Smooth muscle cell (in vitro differentiated cells): ENCODE measurements around the gene RPGRIP1L. TPM values are rescaled to one million over a fixed set of nuclear protein-coding genes. Genes with fewer than 3 reads are reported as not detected.

Source experiments
- DNase-seq: peaks from one replicate; lab custom pipeline; 2025; ENCODE audit not compliant: unreplicated experiment; lab: John Stamatoyannopoulos, UW
- H2AFZ ChIP-seq: fragments of 200-600 bp; sonication (generic); 2 replicates; pipeline ENCODE4 v1.6.0; 2016; ENCODE audit warnings: antibody characterized with exemption, low read depth, mild to moderate bottlenecking
- H3F3A ChIP-seq: fragments of 200-600 bp; sonication (generic); 2 replicates; pipeline ENCODE4 v1.6.0; 2017; ENCODE audit warnings: antibody characterized with exemption, low read depth
- H3K27ac ChIP-seq: fragments of 200-600 bp; sonication (generic); 2 replicates; pipeline ENCODE4 v1.5.1; 2016; ENCODE audit warnings: low read depth, mild to moderate bottlenecking
- H3K27me3 ChIP-seq: fragments of 200-600 bp; sonication (generic); 2 replicates; pipeline ENCODE4 v1.6.1; 2016; ENCODE audit warnings: low read depth, mild to moderate bottlenecking
- H3K36me3 ChIP-seq: fragments of 200-600 bp; sonication (generic); 2 replicates; pipeline ENCODE4 v1.5.1; 2016; ENCODE audit warnings: low read depth
- H3K4me1 ChIP-seq: fragments of 200-600 bp; sonication (generic); 2 replicates; pipeline ENCODE4 v1.5.1; 2016; ENCODE audit warnings: low read depth
- H3K4me2 ChIP-seq: fragments of 200-600 bp; sonication (generic); 2 replicates; pipeline ENCODE4 v1.6.0; 2016; ENCODE audit warnings: mild to moderate bottlenecking
- H3K4me3 ChIP-seq: fragments of 200-600 bp; sonication (generic); 2 replicates; pipeline ENCODE4 v1.5.1; 2016; ENCODE audit warnings: mild to moderate bottlenecking
- H3K79me2 ChIP-seq: fragments of 200-600 bp; sonication (generic); 2 replicates; pipeline ENCODE4 v1.6.0; 2016; ENCODE audit warnings: low read depth, mild to moderate bottlenecking
- H3K9ac ChIP-seq: fragments of 200-600 bp; sonication (generic); 2 replicates; pipeline ENCODE4 v1.6.0; 2016; ENCODE audit warnings: low read depth
- H3K9me3 ChIP-seq: fragments of 200-600 bp; sonication (generic); replicated peaks from 2 replicates; pipeline ENCODE4 v1.5.1; 2016; ENCODE audit warnings: low read depth
- H4K20me1 ChIP-seq: fragments of 200-600 bp; sonication (generic); 2 replicates; pipeline ENCODE4 v1.6.0; 2016; ENCODE audit warnings: low read depth
- CTCF ChIP-seq: fragments of 200-600 bp; sonication (generic); IDR thresholded peaks from 2 replicates; pipeline ENCODE4 v1.5.1; 2017; ENCODE audit warnings: borderline replicate concordance, mild to moderate bottlenecking, antibody characterized with exemption; ENCODE audit not compliant: insufficient read depth, poor library complexity, severe bottlenecking
- WGBS: methylation state at CpG from one replicate; pipeline ENCODE4 v1.1.7; 2016; ENCODE audit warnings: low lambda C conversion rate; 5-methylcytosine and 5-hydroxymethylcytosine counted together
- polyA plus RNA-seq: library from polyadenylated mRNA; unstranded; fragments of >200 nt; fragmentation: Nextera tagmentation; extraction: Ambion mirVana; gene quantifications from 2 replicates; pipeline ENCODE4 v1.2.1, GENCODE V29; 2016
- total RNA-seq: library from RNA; depleted of rRNA; stranded (reverse); fragments of >200 nt; gene quantifications from 2 replicates; pipeline ENCODE4 v1.2.3, GENCODE V29; 2014

The RPGRIP1L gene
- total and polyA plus RNA-seq, 2 experiments from 2014 or later = 5.8 to 11.6 TPM

GRCh38 chr16:53588081-53588648 lies 115.5 kb downstream of the RPGRIP1L start:
- Histone ChIP-seq H3K4me2 (no peak overlapping the region), H2AFZ (no peak overlapping the region), H3K4me3 (no peak overlapping the region), H3K9ac (no peak overlapping the region), H4K20me1 (no peaks in the 10 kb centered on the region), H3K9me3 (no peaks in the 10 kb centered on the region), H3K4me1 (no peaks in the 10 kb centered on the region), H3K27ac (no peak overlapping the region), H3F3A (no peaks in the 10 kb centered on the region), H3K79me2 (no peaks in the 10 kb centered on the region), H3K36me3 (no peaks in the 10 kb centered on the region), H3K27me3 (no peaks in the 10 kb centered on the region)
- TF ChIP-seq CTCF = no peak
- no peak for DNase-seq
- WGBS = 92% methylated on average over 3 of the region's 3 CpGs

- Histone ChIP-seq H3K27ac (no peak overlapping the region), H3F3A (no peaks in the 10 kb centered on the region), H3K4me1 (no peaks in the 10 kb centered on the region), H3K9ac (no peak overlapping the region), H3K4me2 (no peak overlapping the region), H4K20me1 (no peaks in the 10 kb centered on the region), H3K36me3 (no peaks in the 10 kb centered on the region), H3K79me2 (no peaks in the 10 kb centered on the region), H3K4me3 (no peak overlapping the region), H3K9me3 (no peaks in the 10 kb centered on the region), H2AFZ (no peak overlapping the region), H3K27me3 (no peaks in the 10 kb centered on the region)
- 66% methylated on average over 2 of the region's 2 CpGs for WGBS
- TF ChIP-seq CTCF = no peak
- DNase-seq = no peak
These were observed 120.3 kb downstream of the RPGRIP1L start for GRCh38 chr16:53583401-53583800.

GRCh38 chr16:53581784-53582183 lies 121.9 kb downstream of the RPGRIP1L start:
- Histone ChIP-seq H3K79me2 (no peaks in the 10 kb centered on the region), H3K4me3 (no peak overlapping the region), H3K27ac (no peak overlapping the region), H3K9me3 (no peaks in the 10 kb centered on the region), H4K20me1 (no peaks in the 10 kb centered on the region), H3K4me1 (no peaks in the 10 kb centered on the region), H3K4me2 (no peak overlapping the region), H2AFZ (no peak overlapping the region), H3K9ac (no peak overlapping the region), H3F3A (no peaks in the 10 kb centered on the region), H3K27me3 (no peaks in the 10 kb centered on the region), H3K36me3 (no peaks in the 10 kb centered on the region)
- no peak for DNase-seq
- 100% methylated on average over 2 of the region's 2 CpGs for WGBS
- TF ChIP-seq CTCF = no peak

- Histone ChIP-seq H3K9ac (no peak overlapping the region), H3K4me3 (no peak overlapping the region), H3K27ac (no peak overlapping the region), H3K79me2 (no peaks in the 10 kb centered on the region), H4K20me1 (no peaks in the 10 kb centered on the region), H3K36me3 (no peaks in the 10 kb centered on the region), H3K9me3 (no peaks in the 10 kb centered on the region), H3K4me2 (no peak overlapping the region), H3K27me3 (no peaks in the 10 kb centered on the region), H3K4me1 (no peaks in the 10 kb centered on the region), H2AFZ (no peak overlapping the region), H3F3A (no peaks in the 10 kb centered on the region)
- no peak for TF ChIP-seq CTCF
- DNase-seq = no peak
- 91% methylated on average over 12 of the region's 12 CpGs for WGBS
These were observed 123.4 kb downstream of the RPGRIP1L start for GRCh38 chr16:53580038-53580802.
